ENCODE measurements around the gene PARD3B.

PARD3B gene

GRCh38 chr2:205561441-205561840 lies 1016.2 kb downstream of the PARD3B start:
- Histone ChIP-seq H3K4me3 (ENCODE audit: low read depth in 1 of 2, low read length in 2 of 2) (no peak overlapping the region), H3K27me3 (ENCODE audit: low read depth, low read length) (no peaks in the 10 kb centered on the region), H3K9me3 (ENCODE audit: control insufficient read depth in 1 of 2, low read length in 2 of 2) (no peaks in the 10 kb centered on the region), H3K27ac (ENCODE audit: low read length) (no peak overlapping the region), H3K4me1 (ENCODE audit: control insufficient read depth in 1 of 2, insufficient read depth in 2 of 2, low read length in 2 of 2) (no peaks in the 10 kb centered on the region), H3K36me3 (ENCODE audit: control insufficient read depth in 1 of 2, insufficient read depth in 2 of 2, low read length in 2 of 2) (no peaks in the 10 kb centered on the region)

GRCh38 chr2:205563646-205564045 lies 1018.4 kb downstream of the PARD3B start:
- Histone ChIP-seq H3K9me3 (ENCODE audit: control insufficient read depth in 1 of 2, low read length in 2 of 2) (no peaks in the 10 kb centered on the region), H3K27me3 (ENCODE audit: low read depth, low read length) (no peaks in the 10 kb centered on the region), H3K36me3 (ENCODE audit: control insufficient read depth in 1 of 2, insufficient read depth in 2 of 2, low read length in 2 of 2) (no peaks in the 10 kb centered on the region), H3K4me1 (ENCODE audit: control insufficient read depth in 1 of 2, insufficient read depth in 2 of 2, low read length in 2 of 2) (no peaks in the 10 kb centered on the region), H3K27ac (ENCODE audit: low read length) (no peak overlapping the region), H3K4me3 (ENCODE audit: low read depth in 1 of 2, low read length in 2 of 2) (no peak overlapping the region)

- Histone ChIP-seq H3K27me3 (ENCODE audit: low read depth, low read length) (no peaks in the 10 kb centered on the region), H3K4me1 (ENCODE audit: control insufficient read depth in 1 of 2, insufficient read depth in 2 of 2, low read length in 2 of 2) (no peaks in the 10 kb centered on the region), H3K4me3 (ENCODE audit: low read depth in 1 of 2, low read length in 2 of 2) (no peak overlapping the region), H3K9me3 (ENCODE audit: control insufficient read depth in 1 of 2, low read length in 2 of 2) (no peaks in the 10 kb centered on the region), H3K36me3 (ENCODE audit: control insufficient read depth in 1 of 2, insufficient read depth in 2 of 2, low read length in 2 of 2) (no peaks in the 10 kb centered on the region), H3K27ac (ENCODE audit: low read length) (no peak overlapping the region)
Observed at GRCh38 chr2:205564346-205565141, 1019.3 kb downstream of the PARD3B start.

GRCh38 chr2:205565142-205565522 lies 1019.9 kb downstream of the PARD3B start:
- Histone ChIP-seq H3K4me3 (ENCODE audit: low read depth in 1 of 2, low read length in 2 of 2) (no peak overlapping the region), H3K4me1 (ENCODE audit: control insufficient read depth in 1 of 2, insufficient read depth in 2 of 2, low read length in 2 of 2) (no peaks in the 10 kb centered on the region), H3K36me3 (ENCODE audit: control insufficient read depth in 1 of 2, insufficient read depth in 2 of 2, low read length in 2 of 2) (no peaks in the 10 kb centered on the region), H3K27me3 (ENCODE audit: low read depth, low read length) (no peaks in the 10 kb centered on the region), H3K27ac (ENCODE audit: low read length) (no peak overlapping the region), H3K9me3 (ENCODE audit: control insufficient read depth in 1 of 2, low read length in 2 of 2) (no peaks in the 10 kb centered on the region)

- Histone ChIP-seq H3K27me3 (ENCODE audit: low read depth, low read length) (no peaks in the 10 kb centered on the region), H3K4me1 (ENCODE audit: control insufficient read depth in 1 of 2, insufficient read depth in 2 of 2, low read length in 2 of 2) (no peaks in the 10 kb centered on the region), H3K36me3 (ENCODE audit: control insufficient read depth in 1 of 2, insufficient read depth in 2 of 2, low read length in 2 of 2) (no peaks in the 10 kb centered on the region), H3K9me3 (ENCODE audit: control insufficient read depth in 1 of 2, low read length in 2 of 2) (no peaks in the 10 kb centered on the region), H3K27ac (ENCODE audit: low read length) (no peak overlapping the region), H3K4me3 (ENCODE audit: low read depth in 1 of 2, low read length in 2 of 2) (no peak overlapping the region)
Observed at GRCh38 chr2:205566606-205567168, 1021.4 kb downstream of the PARD3B start.

GRCh38 chr2:205568620-205569019 lies 1023.3 kb downstream of the PARD3B start:
- no peak overlapping the region for H3K27ac ChIP-seq (ENCODE audit: low read length)
- H3K4me1 ChIP-seq (ENCODE audit: control insufficient read depth in 1 of 2, insufficient read depth in 2 of 2, low read length in 2 of 2): no peaks in the 10 kb centered on the region
- H3K36me3 ChIP-seq (ENCODE audit: control insufficient read depth in 1 of 2, insufficient read depth in 2 of 2, low read length in 2 of 2): no peaks in the 10 kb centered on the region
- no peak overlapping the region for H3K4me3 ChIP-seq (ENCODE audit: low read depth in 1 of 2, low read length in 2 of 2)
- H3K27me3 ChIP-seq (ENCODE audit: low read depth, low read length): no peaks in the 10 kb centered on the region
- no peaks in the 10 kb centered on the region for H3K9me3 ChIP-seq (ENCODE audit: control insufficient read depth in 1 of 2, low read length in 2 of 2)

- no peak overlapping the region for H3K27ac ChIP-seq (ENCODE audit: low read length)
Observed at GRCh38 chr2:205570648-205571047, 1025.4 kb downstream of the PARD3B start.

GRCh38 chr2:205571360-205571959 lies 1026.2 kb downstream of the PARD3B start:
- peaks cover 0 to 6% of the 10 kb centered on the region in 2 donors for H3K9me3 ChIP-seq (ENCODE audit: control insufficient read depth in 1 of 2, low read length in 2 of 2)
- H3K27ac ChIP-seq (ENCODE audit: low read length): no peak overlapping the region
- H3K36me3 ChIP-seq (ENCODE audit: control insufficient read depth in 1 of 2, insufficient read depth in 2 of 2, low read length in 2 of 2): no peaks in the 10 kb centered on the region
- no peaks in the 10 kb centered on the region for H3K27me3 ChIP-seq (ENCODE audit: low read depth, low read length)
- no peak overlapping the region for H3K4me3 ChIP-seq (ENCODE audit: low read depth in 1 of 2, low read length in 2 of 2)
- no peaks in the 10 kb centered on the region for H3K4me1 ChIP-seq (ENCODE audit: control insufficient read depth in 1 of 2, insufficient read depth in 2 of 2, low read length in 2 of 2)

More at GRCh38 chr2:205570648-205571047, 1025.4 kb downstream of the PARD3B start:
- no peaks in the 10 kb centered on the region for H3K36me3 ChIP-seq (ENCODE audit: control insufficient read depth in 1 of 2, insufficient read depth in 2 of 2, low read length in 2 of 2)
- H3K9me3 ChIP-seq (ENCODE audit: control insufficient read depth in 1 of 2, low read length in 2 of 2): peaks cover 0 to 2% of the 10 kb centered on the region in 2 donors
- no peak overlapping the region for H3K4me3 ChIP-seq (ENCODE audit: low read depth in 1 of 2, low read length in 2 of 2)
- no peaks in the 10 kb centered on the region for H3K4me1 ChIP-seq (ENCODE audit: control insufficient read depth in 1 of 2, insufficient read depth in 2 of 2, low read length in 2 of 2)
- no peaks in the 10 kb centered on the region for H3K27me3 ChIP-seq (ENCODE audit: low read depth, low read length)

GRCh38 chr2:205574001-205574400 lies 1028.7 kb downstream of the PARD3B start:
- Histone ChIP-seq H3K27ac (ENCODE audit: low read length) (no peak overlapping the region), H3K4me1 (ENCODE audit: control insufficient read depth in 1 of 2, insufficient read depth in 2 of 2, low read length in 2 of 2) (no peaks in the 10 kb centered on the region), H3K9me3 (ENCODE audit: control insufficient read depth in 1 of 2, low read length in 2 of 2) (peaks cover 0 to 6% of the 10 kb centered on the region in 2 donors), H3K4me3 (ENCODE audit: low read depth in 1 of 2, low read length in 2 of 2) (no peak overlapping the region), H3K36me3 (ENCODE audit: control insufficient read depth in 1 of 2, insufficient read depth in 2 of 2, low read length in 2 of 2) (no peaks in the 10 kb centered on the region), H3K27me3 (ENCODE audit: low read depth, low read length) (no peaks in the 10 kb centered on the region)

GRCh38 chr2:205579335-205579734 lies 1034.1 kb downstream of the PARD3B start:
- Histone ChIP-seq H3K4me1 (ENCODE audit: control insufficient read depth in 1 of 2, insufficient read depth in 2 of 2, low read length in 2 of 2) (no peaks in the 10 kb centered on the region), H3K4me3 (ENCODE audit: low read depth in 1 of 2, low read length in 2 of 2) (no peak overlapping the region), H3K36me3 (ENCODE audit: control insufficient read depth in 1 of 2, insufficient read depth in 2 of 2, low read length in 2 of 2) (no peaks in the 10 kb centered on the region), H3K9me3 (ENCODE audit: control insufficient read depth in 1 of 2, low read length in 2 of 2) (peaks cover 0 to 6% of the 10 kb centered on the region in 2 donors), H3K27me3 (ENCODE audit: low read depth, low read length) (no peaks in the 10 kb centered on the region), H3K27ac (ENCODE audit: low read length) (no peak overlapping the region)

GRCh38 chr2:205580212-205580987 lies 1035.1 kb downstream of the PARD3B start:
- H3K36me3 ChIP-seq (ENCODE audit: control insufficient read depth in 1 of 2, insufficient read depth in 2 of 2, low read length in 2 of 2): no peaks in the 10 kb centered on the region
- no peak overlapping the region for H3K27ac ChIP-seq (ENCODE audit: low read length)
- no peaks in the 10 kb centered on the region for H3K4me1 ChIP-seq (ENCODE audit: control insufficient read depth in 1 of 2, insufficient read depth in 2 of 2, low read length in 2 of 2)
- H3K9me3 ChIP-seq (ENCODE audit: control insufficient read depth in 1 of 2, low read length in 2 of 2): peaks cover 0 to 6% of the 10 kb centered on the region in 2 donors
- H3K4me3 ChIP-seq (ENCODE audit: low read depth in 1 of 2, low read length in 2 of 2): no peak overlapping the region
- no peaks in the 10 kb centered on the region for H3K27me3 ChIP-seq (ENCODE audit: low read depth, low read length)
